HG03457 (cell line): ENCODE data around the gene NCLN.
A peak's percentile ranks its signal among the peaks of the same experiment; 100 is the strongest.
"Not testable (repeated sequence)": the region's sequence is repeated elsewhere in the genome, so short reads cannot be mapped to it uniquely, and the experiment has no call there.

ENCODE experiments used
- ATAC-seq: cut with Tn5 transposase; IDR thresholded peaks from one replicate; pipeline ENCODE4 v1.9.1; 2021; ENCODE audit warnings: moderate number of reproducible peaks; ENCODE audit not compliant: unreplicated experiment

NCLN gene

GRCh38 chr19:3183721-3184641 is 1.7 kb upstream of the NCLN start:
- ATAC-seq: no peak

- peak; percentile 23 for ATAC-seq
These were observed 776 bp upstream of the NCLN start for GRCh38 chr19:3184847-3185460.

GRCh38 chr19:3186160-3186688 is 494 bp downstream of the NCLN start:
- peak; percentile 5 for ATAC-seq

- ATAC-seq: no peak
These were observed 1.3 kb downstream of the NCLN start for GRCh38 chr19:3186891-3187661.

- no peak for ATAC-seq
These were observed 2.2 kb downstream of the NCLN start for GRCh38 chr19:3187662-3188511.

GRCh38 chr19:3188627-3189596 is 3.2 kb downstream of the NCLN start:
- ATAC-seq: no peak

- ATAC-seq: no peak
These were observed 4.2 kb downstream of the NCLN start for GRCh38 chr19:3189702-3190469.

- no peak for ATAC-seq
These were observed 4.7 kb downstream of the NCLN start for GRCh38 chr19:3190470-3190770.

GRCh38 chr19:3190921-3191805 is 5.4 kb downstream of the NCLN start:
- no peak for ATAC-seq

- not testable (repeated sequence) for ATAC-seq
These were observed 6.0 kb downstream of the NCLN start for GRCh38 chr19:3191806-3192104.

GRCh38 chr19:3192228-3192635 is 6.5 kb downstream of the NCLN start:
- ATAC-seq: no peak

GRCh38 chr19:3192684-3193083 is 7.0 kb downstream of the NCLN start:
- ATAC-seq: no peak

- no peak for ATAC-seq
These were observed 7.8 kb downstream of the NCLN start for GRCh38 chr19:3193256-3194105.

- no peak for ATAC-seq
These were observed 8.7 kb downstream of the NCLN start for GRCh38 chr19:3194106-3195087.

- no peak for ATAC-seq
These were observed 10.6 kb downstream of the NCLN start for GRCh38 chr19:3196064-3196932.
